ENCODE measurements around the gene GAK. TPM values are rescaled to one million over a fixed set of nuclear protein-coding genes. Genes with fewer than 3 reads are reported as not detected.

The GAK gene
- total RNA-seq, 1 experiment from 2014 or later = 86.6 TPM

DNA sequence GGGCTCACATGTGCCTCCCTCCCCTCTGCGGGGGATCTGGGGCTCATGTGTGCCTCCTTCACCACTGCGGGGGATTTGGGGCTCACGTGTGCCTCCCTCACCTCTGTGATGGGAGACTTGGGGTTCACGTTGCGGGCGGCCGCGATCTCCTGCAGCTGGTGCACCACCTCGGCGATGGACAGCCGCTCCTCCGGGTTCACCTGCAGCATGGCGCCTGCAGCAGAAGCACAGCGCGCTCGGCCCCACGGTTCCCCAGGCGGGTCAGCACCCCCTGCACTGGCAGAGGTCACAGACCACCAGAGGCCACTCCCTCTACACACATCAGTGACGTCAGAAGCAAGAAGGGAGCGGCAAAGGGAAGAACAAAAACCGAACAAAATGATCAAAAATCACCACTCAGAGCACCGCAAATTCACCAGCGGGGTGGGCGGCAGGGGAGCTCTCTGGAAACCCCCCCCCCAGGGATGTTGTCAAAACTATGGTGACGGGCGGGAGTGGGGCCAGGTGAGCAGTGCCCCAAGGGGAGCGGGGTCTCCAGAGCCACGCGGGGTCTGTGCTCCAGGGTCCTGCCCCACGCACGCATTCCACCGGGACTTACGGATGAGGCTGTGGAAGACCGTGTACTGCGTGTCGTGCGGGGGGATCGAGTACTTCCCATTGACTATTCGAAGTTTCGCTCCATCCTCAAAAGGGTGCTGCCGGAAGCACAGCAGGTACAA lies 38.7 kb downstream of the GAK start:
- no peak overlapping the region for H3K4me3 ChIP-seq (ENCODE audit: low read depth in 2 of 2, low read length in 2 of 2)
- CTCF ChIA-PET = no interaction called here
- H3K36me3 ChIP-seq (ENCODE audit: control insufficient read depth, insufficient read depth, low read length) = no peaks in the 10 kb centered on the region
- POLR2A ChIA-PET = no interaction called here
- H3K27ac ChIP-seq (ENCODE audit: low read length) = no peak overlapping the region
- intact Hi-C loops (cut with micrococcal nuclease; ENCODE audit: unreplicated experiment) (no loop called here), in situ Hi-C loops (cut with HindIII; ENCODE audit: low pct_unique_long_range_greater_than_20kb, low sequenced_read_pairs) (no loop called here)
- no peaks in the 10 kb centered on the region for H3K4me1 ChIP-seq (ENCODE audit: control insufficient read depth, insufficient read depth, low read length)
- no peak for ATAC-seq
- H3K27me3 ChIP-seq (ENCODE audit: control insufficient read depth, insufficient read depth, low read length) = no peaks in the 10 kb centered on the region
- no peak for DNase-seq (ENCODE audit: low read depth, low spot score)
- TF ChIP-seq SIN3A (IDR thresholded peaks at IDR 0.05; ENCODE audit: borderline replicate concordance, insufficient read depth, low read depth, low read length) = no peak
- TF ChIP-seq, protein P1, sequence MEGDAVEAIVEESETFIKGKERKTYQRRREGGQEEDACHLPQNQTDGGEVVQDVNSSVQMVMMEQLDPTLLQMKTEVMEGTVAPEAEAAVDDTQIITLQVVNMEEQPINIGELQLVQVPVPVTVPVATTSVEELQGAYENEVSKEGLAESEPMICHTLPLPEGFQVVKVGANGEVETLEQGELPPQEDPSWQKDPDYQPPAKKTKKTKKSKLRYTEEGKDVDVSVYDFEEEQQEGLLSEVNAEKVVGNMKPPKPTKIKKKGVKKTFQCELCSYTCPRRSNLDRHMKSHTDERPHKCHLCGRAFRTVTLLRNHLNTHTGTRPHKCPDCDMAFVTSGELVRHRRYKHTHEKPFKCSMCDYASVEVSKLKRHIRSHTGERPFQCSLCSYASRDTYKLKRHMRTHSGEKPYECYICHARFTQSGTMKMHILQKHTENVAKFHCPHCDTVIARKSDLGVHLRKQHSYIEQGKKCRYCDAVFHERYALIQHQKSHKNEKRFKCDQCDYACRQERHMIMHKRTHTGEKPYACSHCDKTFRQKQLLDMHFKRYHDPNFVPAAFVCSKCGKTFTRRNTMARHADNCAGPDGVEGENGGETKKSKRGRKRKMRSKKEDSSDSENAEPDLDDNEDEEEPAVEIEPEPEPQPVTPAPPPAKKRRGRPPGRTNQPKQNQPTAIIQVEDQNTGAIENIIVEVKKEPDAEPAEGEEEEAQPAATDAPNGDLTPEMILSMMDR (IDR thresholded peaks at IDR 0.05) = no peak
- no peak for TF ChIP-seq TCF7L2 (IDR thresholded peaks at IDR 0.05; ENCODE audit: low read depth, low read length)
- no peak for TF ChIP-seq POLR2AphosphoS5 (IDR thresholded peaks at IDR 0.05; ENCODE audit: low read depth, low read length)
- TF ChIP-seq, protein P2, sequence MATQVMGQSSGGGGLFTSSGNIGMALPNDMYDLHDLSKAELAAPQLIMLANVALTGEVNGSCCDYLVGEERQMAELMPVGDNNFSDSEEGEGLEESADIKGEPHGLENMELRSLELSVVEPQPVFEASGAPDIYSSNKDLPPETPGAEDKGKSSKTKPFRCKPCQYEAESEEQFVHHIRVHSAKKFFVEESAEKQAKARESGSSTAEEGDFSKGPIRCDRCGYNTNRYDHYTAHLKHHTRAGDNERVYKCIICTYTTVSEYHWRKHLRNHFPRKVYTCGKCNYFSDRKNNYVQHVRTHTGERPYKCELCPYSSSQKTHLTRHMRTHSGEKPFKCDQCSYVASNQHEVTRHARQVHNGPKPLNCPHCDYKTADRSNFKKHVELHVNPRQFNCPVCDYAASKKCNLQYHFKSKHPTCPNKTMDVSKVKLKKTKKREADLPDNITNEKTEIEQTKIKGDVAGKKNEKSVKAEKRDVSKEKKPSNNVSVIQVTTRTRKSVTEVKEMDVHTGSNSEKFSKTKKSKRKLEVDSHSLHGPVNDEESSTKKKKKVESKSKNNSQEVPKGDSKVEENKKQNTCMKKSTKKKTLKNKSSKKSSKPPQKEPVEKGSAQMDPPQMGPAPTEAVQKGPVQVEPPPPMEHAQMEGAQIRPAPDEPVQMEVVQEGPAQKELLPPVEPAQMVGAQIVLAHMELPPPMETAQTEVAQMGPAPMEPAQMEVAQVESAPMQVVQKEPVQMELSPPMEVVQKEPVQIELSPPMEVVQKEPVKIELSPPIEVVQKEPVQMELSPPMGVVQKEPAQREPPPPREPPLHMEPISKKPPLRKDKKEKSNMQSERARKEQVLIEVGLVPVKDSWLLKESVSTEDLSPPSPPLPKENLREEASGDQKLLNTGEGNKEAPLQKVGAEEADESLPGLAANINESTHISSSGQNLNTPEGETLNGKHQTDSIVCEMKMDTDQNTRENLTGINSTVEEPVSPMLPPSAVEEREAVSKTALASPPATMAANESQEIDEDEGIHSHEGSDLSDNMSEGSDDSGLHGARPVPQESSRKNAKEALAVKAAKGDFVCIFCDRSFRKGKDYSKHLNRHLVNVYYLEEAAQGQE (IDR thresholded peaks at IDR 0.05; ENCODE audit: insufficient read depth in 1 of 2, low read depth in 2 of 2, low read length in 1 of 2) = no peak
- no TSS peak for BruUV-seq (replicated peaks)
- no peaks in the 10 kb centered on the region for H3K9me3 ChIP-seq (ENCODE audit: control insufficient read depth, insufficient read depth, low read depth, low read length)

DNA sequence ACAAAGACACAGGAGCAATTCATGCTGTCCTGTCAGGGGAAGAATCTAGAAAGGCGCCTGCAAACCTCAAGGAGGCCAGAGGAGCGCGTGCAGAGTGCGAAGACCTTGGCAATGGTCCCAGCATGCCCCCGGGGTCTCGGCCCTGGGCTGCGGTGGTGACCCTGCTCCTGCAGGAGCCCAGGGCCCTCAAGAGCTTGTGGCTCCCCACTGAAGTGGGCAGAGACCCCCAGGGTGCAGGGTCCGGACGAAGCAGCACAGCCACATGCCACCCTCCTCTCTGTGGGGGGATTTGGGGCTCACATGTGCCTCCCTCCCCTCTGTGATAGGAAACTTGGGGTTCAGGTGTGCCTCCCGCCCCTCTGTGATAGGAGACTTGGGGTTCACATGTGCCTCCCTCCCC lies 39.3 kb downstream of the GAK start:
- no peaks in the 10 kb centered on the region for H3K36me3 ChIP-seq (ENCODE audit: control insufficient read depth, insufficient read depth, low read length)
- TF ChIP-seq POLR2AphosphoS5 (IDR thresholded peaks at IDR 0.05; ENCODE audit: low read depth, low read length) (no peak), TCF7L2 (IDR thresholded peaks at IDR 0.05; ENCODE audit: low read depth, low read length) (no peak), SIN3A (IDR thresholded peaks at IDR 0.05; ENCODE audit: borderline replicate concordance, insufficient read depth, low read depth, low read length) (no peak)
- TF ChIP-seq, protein P1 (IDR thresholded peaks at IDR 0.05) = no peak
- TF ChIP-seq, protein P2 (IDR thresholded peaks at IDR 0.05; ENCODE audit: insufficient read depth in 1 of 2, low read depth in 2 of 2, low read length in 1 of 2) = no peak
- intact Hi-C loops (cut with micrococcal nuclease; ENCODE audit: unreplicated experiment) = no loop called here

More for the DNA sequence above, 39.3 kb downstream of the GAK start:
- BruUV-seq (replicated peaks) = no TSS peak
- H3K4me3 ChIP-seq (ENCODE audit: low read depth in 2 of 2, low read length in 2 of 2) = no peak overlapping the region
- DNase-seq (ENCODE audit: low read depth, low spot score) (no peak), ATAC-seq (no peak)
- CTCF ChIA-PET = no interaction called here
- no peaks in the 10 kb centered on the region for H3K9me3 ChIP-seq (ENCODE audit: control insufficient read depth, insufficient read depth, low read depth, low read length)
- H3K27me3 ChIP-seq (ENCODE audit: control insufficient read depth, insufficient read depth, low read length) = no peaks in the 10 kb centered on the region
- POLR2A ChIA-PET = no interaction called here
- H3K27ac ChIP-seq (ENCODE audit: low read length) = no peak overlapping the region
- in situ Hi-C loops (cut with HindIII; ENCODE audit: low pct_unique_long_range_greater_than_20kb, low sequenced_read_pairs) = no loop called here
- no peaks in the 10 kb centered on the region for H3K4me1 ChIP-seq (ENCODE audit: control insufficient read depth, insufficient read depth, low read length)

Data from Panc1 (cell line).